ENCODE data around the gene KRTAP10-10. TPM values are rescaled to one million over a fixed set of nuclear protein-coding genes. Genes with fewer than 3 reads are reported as not detected.
"Not testable (repeated sequence)": the region's sequence is repeated elsewhere in the genome, so short reads cannot be mapped to it uniquely, and the experiment has no call there.

KRTAP10-10 gene
- total RNA-seq, 1 experiment from 2014 or later: not detected

- DNase-seq (ENCODE audit: low read depth): no peak
Observed at GRCh38 chr21:44623575-44623974, 13.6 kb upstream of the KRTAP10-10 start.

- DNase-seq (ENCODE audit: low read depth): no peak
Observed at GRCh38 chr21:44625756-44626155, 11.4 kb upstream of the KRTAP10-10 start.

GRCh38 chr21:44626262-44626661, 10.9 kb upstream of the KRTAP10-10 start:
- DNase-seq (ENCODE audit: low read depth): no peak

GRCh38 chr21:44626673-44627143, 10.4 kb upstream of the KRTAP10-10 start, which contains the start of gene KRTAP10-9:
Gene KRTAP10-9 (plus strand): TSS chr21:44627093. CDS start chr21:44627172, 79 bp downstream.
- DNase-seq (ENCODE audit: low read depth): no peak

- DNase-seq (ENCODE audit: low read depth): not testable (repeated sequence)
Observed at GRCh38 chr21:44627181-44627822, 9.9 kb upstream of the KRTAP10-10 start.

- not testable (repeated sequence) for DNase-seq (ENCODE audit: low read depth)
Observed at GRCh38 chr21:44627831-44628233, 9.3 kb upstream of the KRTAP10-10 start.

- no peak for DNase-seq (ENCODE audit: low read depth)
Observed at GRCh38 chr21:44628707-44629391, 8.3 kb upstream of the KRTAP10-10 start.

- DNase-seq (ENCODE audit: low read depth): no peak
Observed at GRCh38 chr21:44630440-44630839, 6.7 kb upstream of the KRTAP10-10 start.

GRCh38 chr21:44632067-44632466, 5.1 kb upstream of the KRTAP10-10 start:
- no peak for DNase-seq (ENCODE audit: low read depth)

GRCh38 chr21:44636209-44637017, 743 bp upstream of the KRTAP10-10 start:
- no peak for DNase-seq (ENCODE audit: low read depth)

- DNase-seq (ENCODE audit: low read depth): not testable (repeated sequence)
Observed at GRCh38 chr21:44637851-44638348, 744 bp downstream of the KRTAP10-10 start.

- DNase-seq (ENCODE audit: low read depth): not testable (repeated sequence)
Observed at GRCh38 chr21:44638506-44639330, 1.6 kb downstream of the KRTAP10-10 start.

GRCh38 chr21:44639331-44639655, 2.1 kb downstream of the KRTAP10-10 start:
- no peak for DNase-seq (ENCODE audit: low read depth)

GRCh38 chr21:44640761-44641160, 3.6 kb downstream of the KRTAP10-10 start:
- no peak for DNase-seq (ENCODE audit: low read depth)

GRCh38 chr21:44643741-44644310, 6.7 kb downstream of the KRTAP10-10 start:
- no peak for DNase-seq (ENCODE audit: low read depth)

GRCh38 chr21:44644878-44645277, 7.7 kb downstream of the KRTAP10-10 start:
- DNase-seq (ENCODE audit: low read depth): no peak

- DNase-seq (ENCODE audit: low read depth): not testable (repeated sequence)
Observed at GRCh38 chr21:44646366-44647221, 9.4 kb downstream of the KRTAP10-10 start, which contains the start of gene KRTAP10-11. Gene KRTAP10-11 (plus strand): TSS chr21:44646414. CDS start chr21:44646459, 45 bp downstream.

- DNase-seq (ENCODE audit: low read depth): no peak
Observed at GRCh38 chr21:44647222-44647552, 10.0 kb downstream of the KRTAP10-10 start.

GRCh38 chr21:44648557-44649311, 11.6 kb downstream of the KRTAP10-10 start:
- DNase-seq (ENCODE audit: low read depth): no peak

All from HT1080 (cell line).